Measurements from ENCODE around the gene AZU1. TPM values are rescaled to one million over a fixed set of nuclear protein-coding genes. Genes with fewer than 3 reads are reported as not detected.

Gene AZU1
- total and polyA plus RNA-seq, 2 of the 8 experiments (the other 6 are each of a cell fraction or from before 2014, with no cell fraction given), result 0.80 to 1.3 TPM

DNA sequence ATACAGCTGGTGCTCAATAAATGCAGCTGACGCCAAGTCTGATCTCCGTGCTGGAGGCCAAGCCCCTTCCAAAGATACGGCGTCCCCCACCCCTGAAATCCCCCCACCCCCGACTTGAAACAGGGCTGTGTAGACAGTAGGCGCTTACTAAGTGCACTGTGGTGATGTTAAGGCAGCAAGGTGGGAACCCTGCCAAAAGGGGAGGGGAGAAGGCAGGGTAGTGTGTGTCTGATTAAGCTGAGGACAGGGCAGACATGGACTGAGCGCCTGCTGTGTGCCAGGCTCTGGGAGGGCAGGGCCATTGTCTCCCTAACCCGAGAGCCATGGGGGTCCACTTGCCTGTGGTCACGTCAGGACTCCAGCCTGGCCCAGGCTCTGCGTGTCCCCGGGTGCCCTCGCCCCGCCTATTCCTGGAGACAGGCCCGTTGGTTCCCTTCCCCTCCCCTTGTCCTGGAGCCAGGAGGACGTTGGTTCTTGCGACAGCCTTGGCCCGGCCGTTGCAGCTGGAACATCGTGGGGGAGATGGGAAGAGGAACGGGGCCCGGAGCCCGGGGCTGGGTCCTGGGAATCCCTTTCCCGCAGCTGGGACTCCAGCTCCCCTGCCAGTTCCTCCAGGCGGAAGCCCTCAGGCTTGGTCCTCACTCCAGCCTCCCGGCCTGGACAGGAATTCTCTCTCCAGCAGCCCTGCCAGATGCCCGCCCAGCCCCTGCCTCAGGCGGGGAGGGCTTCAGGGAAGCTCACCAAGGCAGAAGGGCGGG lies 22.8 kb downstream of the AZU1 start:
- Histone ChIP-seq H3K56ac (replicated peaks; ENCODE audit: insufficient read length, low read depth, low read length) (no peak overlapping the region), H4K20me1 (replicated peaks in 1 of 2; ENCODE audit: control insufficient read depth in 1 of 2, insufficient read depth in 2 of 2, low read length in 2 of 2) (no peaks in the 10 kb centered on the region), H2BK12ac (ENCODE audit: low read depth, low read length) (no peak overlapping the region), H3K4me1 (replicated peaks in 1 of 4; ENCODE audit: control insufficient read depth in 3 of 4, insufficient read depth in 4 of 4, low read length in 3 of 4) (no peaks in the 10 kb centered on the region), H3K36me3 (ENCODE audit: control insufficient read depth in 2 of 4, insufficient read depth in 4 of 4, low read length in 3 of 4) (no peaks in the 10 kb centered on the region), H3K27me3 (replicated peaks in 1 of 4; ENCODE audit: control insufficient read depth in 3 of 4, extremely low read depth in 1 of 4, insufficient read depth in 3 of 4, low read length in 3 of 4) (0 out of 7 replicates have a peak, but pooled peaks cover 0 to 2% (median 0%) of the 10 kb centered on the region in 4 experiments), H2BK5ac (ENCODE audit: low read depth, low read length) (0 out of 2 replicates have a peak overlapping the region, but pooled peaks have one; percentile 18), H2BK15ac (ENCODE audit: low read length) (0 out of 2 replicates have a peak overlapping the region, but pooled peaks have one; percentile 46), H4K8ac (ENCODE audit: extremely low read depth, insufficient read depth, low read length) (peak overlapping the region; percentile 45; the same call in 1 of the 2 replicates), H3K4ac (replicated peaks; ENCODE audit: insufficient read length, low read depth, low read length) (no peak overlapping the region), H3K4me3 (ENCODE audit: extremely low read depth in 1 of 4, insufficient read depth in 2 of 4, low read depth in 3 of 4, low read length in 4 of 4) (no peak overlapping the region), H2BK20ac (ENCODE audit: low read length) (no peak overlapping the region), H2BK120ac (replicated peaks; ENCODE audit: low read depth, low read length) (no peak overlapping the region), H3K27ac (ENCODE audit: low read depth, low read length) (no peak overlapping the region), H3K79me2 (ENCODE audit: control insufficient read depth in 1 of 2, insufficient read depth in 2 of 2, low read length in 2 of 2) (no peaks in the 10 kb centered on the region), H3K9ac (replicated peaks in 1 of 4; ENCODE audit: extremely low read depth in 1 of 4, low read depth in 3 of 4, low read length in 3 of 4) (no peak overlapping the region), H3K4me2 (ENCODE audit: insufficient read depth in 1 of 2, low read depth in 2 of 2, low read length in 2 of 2) (no peak overlapping the region), H3K23me2 (ENCODE audit: low read depth, low read length) (no peaks in the 10 kb centered on the region), H3K18ac (ENCODE audit: extremely low read depth, low read length) (no peak overlapping the region), H4K91ac (replicated peaks; ENCODE audit: insufficient read length, low read length) (no peak overlapping the region), H2AK5ac (ENCODE audit: low read depth, low read length) (no peak overlapping the region), H3K23ac (ENCODE audit: insufficient read length) (no peak overlapping the region), H3K14ac (ENCODE audit: insufficient read length) (no peak overlapping the region), H2AFZ (ENCODE audit: low read length) (no peak overlapping the region), H4K5ac (ENCODE audit: insufficient read length, low read depth, low read length) (no peak overlapping the region), H3K79me1 (ENCODE audit: low read depth, low read length) (no peaks in the 10 kb centered on the region), H3K9me3 (ENCODE audit: insufficient read depth in 2 of 2, low read depth in 1 of 2, low read length in 1 of 2) (no peaks in the 10 kb centered on the region)
- ChIA-PET POLR2A (ENCODE audit: partially characterized antibody) (interaction anchor here (0.6 to 2.9 kb wide), 8 partner anchors 7 to 54 kb away, joined by 3 to 9 read pairs (median 3); partner anchors contain the start of gene PTBP1), CTCF (ENCODE audit: partially characterized antibody) (interaction anchor here (0.7 to 1.9 kb wide), 6 partner anchors 8 to 113 kb away, joined by 3 to 8 read pairs (median 4); no protein-coding TSS in a partner anchor)
- FAIRE-seq (no peak), DNase-seq (ENCODE audit: low read depth in 1 of 2, low spot score in 2 of 2) (no peak)
- 74% methylated on average over 21 of the region's 28 CpGs; no CpG with 5 or more reads in 1 of the 2 experiments for WGBS, 2 experiments (ENCODE audit: extremely low coverage in 1 of 2, insufficient coverage in 1 of 2, insufficient read length in 1 of 2, insufficient replicate concordance in 2 of 2, low coverage in 1 of 2, low lambda C conversion rate in 2 of 2, missing lambda C conversion rate in 1 of 2)
- peak; percentile 43; the same call in 1 of the 2 replicates for TF ChIP-seq TBP (IDR thresholded peaks at IDR 0.05; ENCODE audit: low read depth, low read length)
- TF ChIP-seq KDM4A (IDR thresholded peaks at IDR 0.05; ENCODE audit: low read depth, low read length, severe bottlenecking), result no peak
- no peak for TF ChIP-seq KDM5A (IDR thresholded peaks at IDR 0.05; ENCODE audit: low read length)
- 0 out of 2 replicates have a peak, but pooled peaks have one; percentile 70 for TF ChIP-seq GABPA (IDR thresholded peaks at IDR 0.05; ENCODE audit: borderline replicate concordance, insufficient read depth, low read length)
- no peak for TF ChIP-seq SUZ12 (IDR thresholded peaks at IDR 0.05; ENCODE audit: low read length)
- no peak for TF ChIP-seq BRCA1 (IDR thresholded peaks at IDR 0.05; ENCODE audit: low read depth, low read length)
